Measurements from ENCODE around the gene DNAAF5. TPM values are rescaled to one million over a fixed set of nuclear protein-coding genes. Genes with fewer than 3 reads are reported as not detected.

The DNAAF5 gene
- total and polyA plus RNA-seq, 2 of the 13 experiments (the other 11 are each of a cell fraction or from before 2014, with no cell fraction given): 11.9 to 21.5 TPM

GRCh38 chr7:772861-773621, 46.5 kb downstream of the DNAAF5 start:
- CTCF ChIA-PET (ENCODE audit: low intra/inter-chr PET ratio, low total read pairs): no interaction called here
- Histone ChIP-seq H3K9ac (ENCODE audit: insufficient read depth, low read depth, low read length) (no peak overlapping the region), H2AFZ (ENCODE audit: low read length) (no peak overlapping the region), H3K27me3 (ENCODE audit: control insufficient read depth in 1 of 2, insufficient read depth in 2 of 2, low read length in 2 of 2) (no peaks in the 10 kb centered on the region), H4K20me1 (ENCODE audit: insufficient read depth, low read length) (0 out of 2 replicates have a peak, but pooled peaks cover 2% of the 10 kb centered on the region), H3K4me2 (ENCODE audit: low read depth, low read length) (no peak overlapping the region), H3K27ac (ENCODE audit: extremely low read length, insufficient read depth, low read length) (no peak overlapping the region), H3K36me3 (replicated peaks in 1 of 2; ENCODE audit: control insufficient read depth in 1 of 2, insufficient read depth in 2 of 2, low read length in 2 of 2) (peaks cover 9 to 64% of the 10 kb centered on the region in 2 experiments), H3K4me1 (ENCODE audit: insufficient read depth, low read length) (peaks cover 8% of the 10 kb centered on the region), H3K9me3 (ENCODE audit: low read length) (no peaks in the 10 kb centered on the region), H3K4me3 (replicated peaks in 1 of 3; ENCODE audit: insufficient read depth in 1 of 3, low read depth in 2 of 3, low read length in 3 of 3) (no peak overlapping the region), H3K79me2 (ENCODE audit: insufficient read depth, low read length) (no peaks in the 10 kb centered on the region)
- POLR2A ChIA-PET: no interaction called here
- FAIRE-seq: no peak
- 96% methylated on average over 22 of the region's 32 CpGs for WGBS (ENCODE audit: low lambda C conversion rate)
- in situ Hi-C loops (cut with HindIII; ENCODE audit: extremely low pct_ligation_motif_present, low pct_unique_long_range_greater_than_20kb): no loop called here
- no TSS peak for BruUV-seq (replicated peaks)
- DNase-seq (ENCODE audit: low spot score): no peak
- TF ChIP-seq XRCC5 (optimal IDR thresholded peaks at IDR 0.05; ENCODE audit: low read length) (no peak), MIER2 (CRISPR knock-in tag; IDR thresholded peaks at IDR 0.05) (no peak), ZBTB38 (CRISPR knock-in tag; IDR thresholded peaks at IDR 0.05) (no peak), KLF11 (CRISPR knock-in tag; IDR thresholded peaks at IDR 0.05) (no peak), BRCA1 (CRISPR knock-in tag; IDR thresholded peaks at IDR 0.05) (no peak), PTBP1 (IDR thresholded peaks at IDR 0.05; ENCODE audit: low read depth, low read length, poor library complexity, severe bottlenecking) (no peak), SMARCC2 (IDR thresholded peaks at IDR 0.05) (no peak), TAF1 (CRISPR knock-in tag; IDR thresholded peaks at IDR 0.05) (no peak), FOSL2 (CRISPR knock-in tag; IDR thresholded peaks at IDR 0.05) (no peak), AGO2 (optimal IDR thresholded peaks at IDR 0.05; ENCODE audit: low read depth, low read length) (no peak)
- no peak for ATAC-seq
- intact Hi-C loops (cut with micrococcal nuclease; ENCODE audit: unreplicated experiment): no loop called here

GRCh38 chr7:773622-773915, 47.1 kb downstream of the DNAAF5 start:
- Histone ChIP-seq H3K27ac (ENCODE audit: extremely low read length, insufficient read depth, low read length) (no peak overlapping the region), H2AFZ (ENCODE audit: low read length) (no peak overlapping the region), H4K20me1 (ENCODE audit: insufficient read depth, low read length) (0 out of 2 replicates have a peak, but pooled peaks cover 2% of the 10 kb centered on the region), H3K4me1 (ENCODE audit: insufficient read depth, low read length) (peaks cover 8% of the 10 kb centered on the region), H3K4me2 (ENCODE audit: low read depth, low read length) (no peak overlapping the region), H3K27me3 (ENCODE audit: control insufficient read depth in 1 of 2, insufficient read depth in 2 of 2, low read length in 2 of 2) (no peaks in the 10 kb centered on the region), H3K4me3 (replicated peaks in 1 of 3; ENCODE audit: insufficient read depth in 1 of 3, low read depth in 2 of 3, low read length in 3 of 3) (no peak overlapping the region), H3K79me2 (ENCODE audit: insufficient read depth, low read length) (no peaks in the 10 kb centered on the region), H3K9me3 (ENCODE audit: low read length) (no peaks in the 10 kb centered on the region), H3K36me3 (replicated peaks in 1 of 2; ENCODE audit: control insufficient read depth in 1 of 2, insufficient read depth in 2 of 2, low read length in 2 of 2) (peaks cover 11 to 69% of the 10 kb centered on the region in 2 experiments), H3K9ac (ENCODE audit: insufficient read depth, low read depth, low read length) (no peak overlapping the region)
- ATAC-seq (no peak), DNase-seq (ENCODE audit: low spot score) (no peak), FAIRE-seq (no peak)
- CTCF ChIA-PET (ENCODE audit: low intra/inter-chr PET ratio, low total read pairs): no interaction called here
- intact Hi-C loops (cut with micrococcal nuclease; ENCODE audit: unreplicated experiment) (no loop called here), in situ Hi-C loops (cut with HindIII; ENCODE audit: extremely low pct_ligation_motif_present, low pct_unique_long_range_greater_than_20kb) (no loop called here)
- POLR2A ChIA-PET: no interaction called here
- no TSS peak for BruUV-seq (replicated peaks)
- WGBS (ENCODE audit: low lambda C conversion rate): 95% methylated on average over 11 of the region's 12 CpGs
- TF ChIP-seq E2F1 (CRISPR knock-in tag; IDR thresholded peaks at IDR 0.05) (no peak), ZNF33B (CRISPR knock-in tag; IDR thresholded peaks at IDR 0.05) (no peak), U2AF2 (IDR thresholded peaks at IDR 0.05; ENCODE audit: low read depth, low read length) (no peak)
- TF ChIP-seq, protein P1, sequence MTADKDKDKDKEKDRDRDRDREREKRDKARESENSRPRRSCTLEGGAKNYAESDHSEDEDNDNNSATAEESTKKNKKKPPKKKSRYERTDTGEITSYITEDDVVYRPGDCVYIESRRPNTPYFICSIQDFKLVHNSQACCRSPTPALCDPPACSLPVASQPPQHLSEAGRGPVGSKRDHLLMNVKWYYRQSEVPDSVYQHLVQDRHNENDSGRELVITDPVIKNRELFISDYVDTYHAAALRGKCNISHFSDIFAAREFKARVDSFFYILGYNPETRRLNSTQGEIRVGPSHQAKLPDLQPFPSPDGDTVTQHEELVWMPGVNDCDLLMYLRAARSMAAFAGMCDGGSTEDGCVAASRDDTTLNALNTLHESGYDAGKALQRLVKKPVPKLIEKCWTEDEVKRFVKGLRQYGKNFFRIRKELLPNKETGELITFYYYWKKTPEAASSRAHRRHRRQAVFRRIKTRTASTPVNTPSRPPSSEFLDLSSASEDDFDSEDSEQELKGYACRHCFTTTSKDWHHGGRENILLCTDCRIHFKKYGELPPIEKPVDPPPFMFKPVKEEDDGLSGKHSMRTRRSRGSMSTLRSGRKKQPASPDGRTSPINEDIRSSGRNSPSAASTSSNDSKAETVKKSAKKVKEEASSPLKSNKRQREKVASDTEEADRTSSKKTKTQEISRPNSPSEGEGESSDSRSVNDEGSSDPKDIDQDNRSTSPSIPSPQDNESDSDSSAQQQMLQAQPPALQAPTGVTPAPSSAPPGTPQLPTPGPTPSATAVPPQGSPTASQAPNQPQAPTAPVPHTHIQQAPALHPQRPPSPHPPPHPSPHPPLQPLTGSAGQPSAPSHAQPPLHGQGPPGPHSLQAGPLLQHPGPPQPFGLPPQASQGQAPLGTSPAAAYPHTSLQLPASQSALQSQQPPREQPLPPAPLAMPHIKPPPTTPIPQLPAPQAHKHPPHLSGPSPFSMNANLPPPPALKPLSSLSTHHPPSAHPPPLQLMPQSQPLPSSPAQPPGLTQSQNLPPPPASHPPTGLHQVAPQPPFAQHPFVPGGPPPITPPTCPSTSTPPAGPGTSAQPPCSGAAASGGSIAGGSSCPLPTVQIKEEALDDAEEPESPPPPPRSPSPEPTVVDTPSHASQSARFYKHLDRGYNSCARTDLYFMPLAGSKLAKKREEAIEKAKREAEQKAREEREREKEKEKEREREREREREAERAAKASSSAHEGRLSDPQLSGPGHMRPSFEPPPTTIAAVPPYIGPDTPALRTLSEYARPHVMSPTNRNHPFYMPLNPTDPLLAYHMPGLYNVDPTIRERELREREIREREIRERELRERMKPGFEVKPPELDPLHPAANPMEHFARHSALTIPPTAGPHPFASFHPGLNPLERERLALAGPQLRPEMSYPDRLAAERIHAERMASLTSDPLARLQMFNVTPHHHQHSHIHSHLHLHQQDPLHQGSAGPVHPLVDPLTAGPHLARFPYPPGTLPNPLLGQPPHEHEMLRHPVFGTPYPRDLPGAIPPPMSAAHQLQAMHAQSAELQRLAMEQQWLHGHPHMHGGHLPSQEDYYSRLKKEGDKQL (CRISPR knock-in tag; IDR thresholded peaks at IDR 0.05; ENCODE audit: low read depth): no peak

Measured in HepG2 (cell line).